Measurements from ENCODE around the gene GARIN1A.

GARIN1A gene

GRCh38 chr7:128710481-128710880 lies 38.4 kb downstream of the GARIN1A start:
- no peak overlapping the region for H2AFZ ChIP-seq (ENCODE audit: low read depth, low read length)
- 0 out of 2 replicates have a peak, but pooled peaks cover 3% of the 10 kb centered on the region for H3K27me3 ChIP-seq (ENCODE audit: low read depth, low read length)
- no peak overlapping the region for H3K9ac ChIP-seq (ENCODE audit: low read length)
- H3K9me3 ChIP-seq (ENCODE audit: insufficient read depth, low read length) = no peaks in the 10 kb centered on the region
- no peak overlapping the region for H3K27ac ChIP-seq (ENCODE audit: low read length)
- H3K4me2 ChIP-seq (ENCODE audit: low read length) = no peak overlapping the region
- TF ChIP-seq, protein P1, sequence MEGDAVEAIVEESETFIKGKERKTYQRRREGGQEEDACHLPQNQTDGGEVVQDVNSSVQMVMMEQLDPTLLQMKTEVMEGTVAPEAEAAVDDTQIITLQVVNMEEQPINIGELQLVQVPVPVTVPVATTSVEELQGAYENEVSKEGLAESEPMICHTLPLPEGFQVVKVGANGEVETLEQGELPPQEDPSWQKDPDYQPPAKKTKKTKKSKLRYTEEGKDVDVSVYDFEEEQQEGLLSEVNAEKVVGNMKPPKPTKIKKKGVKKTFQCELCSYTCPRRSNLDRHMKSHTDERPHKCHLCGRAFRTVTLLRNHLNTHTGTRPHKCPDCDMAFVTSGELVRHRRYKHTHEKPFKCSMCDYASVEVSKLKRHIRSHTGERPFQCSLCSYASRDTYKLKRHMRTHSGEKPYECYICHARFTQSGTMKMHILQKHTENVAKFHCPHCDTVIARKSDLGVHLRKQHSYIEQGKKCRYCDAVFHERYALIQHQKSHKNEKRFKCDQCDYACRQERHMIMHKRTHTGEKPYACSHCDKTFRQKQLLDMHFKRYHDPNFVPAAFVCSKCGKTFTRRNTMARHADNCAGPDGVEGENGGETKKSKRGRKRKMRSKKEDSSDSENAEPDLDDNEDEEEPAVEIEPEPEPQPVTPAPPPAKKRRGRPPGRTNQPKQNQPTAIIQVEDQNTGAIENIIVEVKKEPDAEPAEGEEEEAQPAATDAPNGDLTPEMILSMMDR (IDR thresholded peaks at IDR 0.05; ENCODE audit: low read depth, low read length) = no peak
- no peak for TF ChIP-seq EZH2phosphoT487 (IDR thresholded peaks at IDR 0.05; ENCODE audit: low read depth)
- H4K20me1 ChIP-seq (ENCODE audit: insufficient read depth, low read length) = no peaks in the 10 kb centered on the region
- H3K36me3 ChIP-seq (replicated peaks; ENCODE audit: low read depth, low read length) = no peaks in the 10 kb centered on the region
- H3K4me3 ChIP-seq (ENCODE audit: low read length) = no peak overlapping the region
- H3K4me1 ChIP-seq (ENCODE audit: low read length) = no peaks in the 10 kb centered on the region
- H3K79me2 ChIP-seq (ENCODE audit: low read length) = no peaks in the 10 kb centered on the region

DNA sequence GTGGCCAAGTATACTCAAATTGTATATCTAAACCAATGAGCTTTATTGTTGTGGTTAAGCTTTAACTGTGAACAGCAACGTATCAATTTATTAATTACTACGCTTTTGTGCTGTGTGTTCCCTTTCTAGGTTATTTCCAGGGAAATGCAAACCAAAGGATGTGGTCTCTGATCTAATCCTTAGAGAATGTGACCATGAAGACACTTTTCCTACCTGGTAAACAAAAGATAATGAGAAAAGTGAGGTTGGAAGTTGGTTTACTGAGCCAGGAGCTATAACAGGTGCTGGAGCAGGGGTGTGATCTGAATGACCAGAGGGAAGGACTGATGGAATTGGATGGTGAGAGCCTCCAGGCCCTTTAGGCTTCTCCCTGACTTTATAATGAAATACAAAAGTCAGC lies 41.7 kb downstream of the GARIN1A start:
- Histone ChIP-seq H3K27ac (ENCODE audit: low read length) (no peak overlapping the region), H3K9me3 (ENCODE audit: insufficient read depth, low read length) (no peaks in the 10 kb centered on the region), H3K36me3 (replicated peaks; ENCODE audit: low read depth, low read length) (no peaks in the 10 kb centered on the region), H3K4me1 (ENCODE audit: low read length) (no peaks in the 10 kb centered on the region), H2AFZ (ENCODE audit: low read depth, low read length) (no peak overlapping the region), H3K27me3 (ENCODE audit: low read depth, low read length) (0 out of 2 replicates have a peak, but pooled peaks cover 3% of the 10 kb centered on the region), H3K4me3 (ENCODE audit: low read length) (no peak overlapping the region), H4K20me1 (ENCODE audit: insufficient read depth, low read length) (no peaks in the 10 kb centered on the region), H3K9ac (ENCODE audit: low read length) (no peak overlapping the region), H3K4me2 (ENCODE audit: low read length) (no peak overlapping the region), H3K79me2 (ENCODE audit: low read length) (no peaks in the 10 kb centered on the region)
- TF ChIP-seq, protein P1 (IDR thresholded peaks at IDR 0.05; ENCODE audit: low read depth, low read length) = no peak
- no peak for TF ChIP-seq EZH2phosphoT487 (IDR thresholded peaks at IDR 0.05; ENCODE audit: low read depth)

DNA sequence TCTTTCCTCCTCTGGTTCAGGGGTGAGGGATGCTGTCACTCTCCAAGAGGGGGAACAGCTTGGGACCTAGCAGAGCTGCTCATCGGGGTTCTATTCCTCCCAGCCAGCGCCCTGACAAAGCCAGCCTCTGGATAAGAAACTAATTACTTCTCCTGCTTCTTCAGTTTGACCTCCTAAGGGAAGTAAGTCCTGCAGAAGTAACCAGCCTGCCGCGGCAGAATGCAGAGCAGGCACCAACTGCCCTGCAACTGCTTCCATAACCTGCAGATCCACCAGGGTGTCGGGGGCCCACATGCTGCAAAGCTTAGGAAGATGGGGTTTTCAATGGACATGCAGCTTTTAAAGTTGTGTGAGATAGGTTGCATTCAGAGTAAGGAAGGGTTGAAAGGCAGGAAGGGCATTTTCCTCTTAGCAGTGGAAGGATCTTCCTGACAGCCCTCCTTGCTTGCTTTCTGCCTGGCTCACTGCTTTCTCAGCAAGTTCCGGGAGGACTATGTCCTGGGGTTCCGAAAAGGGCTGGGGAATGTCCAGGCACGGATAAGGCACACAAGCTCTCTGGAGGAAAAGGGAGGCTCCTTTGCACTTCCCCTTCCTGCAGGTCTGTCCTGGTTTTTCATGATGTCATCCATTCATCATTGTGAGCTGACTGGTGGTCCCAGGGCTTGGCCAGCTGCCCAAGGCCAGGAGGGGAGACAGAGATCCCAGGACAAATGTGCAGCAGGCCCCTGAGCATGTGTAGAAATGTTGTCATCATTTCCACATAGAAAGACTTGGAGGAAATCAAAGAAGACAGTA lies 42.8 kb downstream of the GARIN1A start:
- no peak overlapping the region for H3K27ac ChIP-seq (ENCODE audit: low read length)
- no peak overlapping the region for H3K9ac ChIP-seq (ENCODE audit: low read length)
- H3K4me2 ChIP-seq (ENCODE audit: low read length) = no peak overlapping the region
- H3K4me1 ChIP-seq (ENCODE audit: low read length) = no peaks in the 10 kb centered on the region
- no peaks in the 10 kb centered on the region for H3K9me3 ChIP-seq (ENCODE audit: insufficient read depth, low read length)
- no peaks in the 10 kb centered on the region for H3K36me3 ChIP-seq (replicated peaks; ENCODE audit: low read depth, low read length)
- no peak for TF ChIP-seq EZH2phosphoT487 (IDR thresholded peaks at IDR 0.05; ENCODE audit: low read depth)
- TF ChIP-seq, protein P1 (IDR thresholded peaks at IDR 0.05; ENCODE audit: low read depth, low read length) = no peak
- no peak overlapping the region for H3K4me3 ChIP-seq (ENCODE audit: low read length)
- H4K20me1 ChIP-seq (ENCODE audit: insufficient read depth, low read length) = no peaks in the 10 kb centered on the region
- H3K79me2 ChIP-seq (ENCODE audit: low read length) = no peaks in the 10 kb centered on the region
- H3K27me3 ChIP-seq (ENCODE audit: low read depth, low read length) = 0 out of 2 replicates have a peak, but pooled peaks cover 3% of the 10 kb centered on the region
- H2AFZ ChIP-seq (ENCODE audit: low read depth, low read length) = no peak overlapping the region

DNA sequence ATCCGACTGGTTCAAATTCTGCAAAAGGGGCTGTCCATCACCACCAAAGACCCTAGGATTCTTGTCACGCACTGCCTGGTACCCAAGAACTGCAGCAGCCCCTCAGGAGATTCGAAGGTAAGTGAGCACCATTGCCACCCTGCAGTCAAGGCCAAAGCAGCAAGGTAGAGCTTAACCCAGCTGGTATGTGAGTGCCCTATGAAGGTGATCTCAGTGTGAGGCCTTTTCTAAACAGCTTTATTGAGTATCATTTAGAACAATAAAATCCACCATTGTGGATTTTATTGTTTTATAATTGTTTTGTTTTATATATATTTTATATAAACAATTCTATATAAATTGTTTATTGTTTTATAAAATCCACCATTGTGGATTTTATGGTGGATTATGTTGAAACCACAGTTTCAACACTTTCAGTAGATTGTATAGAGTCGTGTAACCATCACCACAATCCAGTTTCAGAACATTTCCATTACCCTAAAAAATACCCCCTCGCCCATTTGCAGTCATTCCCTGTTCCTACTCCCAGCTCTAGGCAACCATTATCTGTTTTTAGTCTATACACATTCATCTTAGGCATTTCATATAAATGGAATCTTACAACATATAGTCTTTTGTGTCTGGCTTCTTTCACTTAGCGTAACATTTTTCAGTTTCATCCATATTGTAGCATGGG lies 47.0 kb downstream of the GARIN1A start:
- Histone ChIP-seq H3K9me3 (ENCODE audit: insufficient read depth, low read length) (no peaks in the 10 kb centered on the region), H2AFZ (ENCODE audit: low read depth, low read length) (no peak overlapping the region), H3K36me3 (replicated peaks; ENCODE audit: low read depth, low read length) (no peaks in the 10 kb centered on the region), H4K20me1 (ENCODE audit: insufficient read depth, low read length) (no peaks in the 10 kb centered on the region), H3K79me2 (ENCODE audit: low read length) (no peaks in the 10 kb centered on the region), H3K9ac (ENCODE audit: low read length) (no peak overlapping the region), H3K4me1 (ENCODE audit: low read length) (no peaks in the 10 kb centered on the region), H3K4me2 (ENCODE audit: low read length) (no peak overlapping the region), H3K27me3 (ENCODE audit: low read depth, low read length) (0 out of 2 replicates have a peak, but pooled peaks cover 3% of the 10 kb centered on the region), H3K27ac (ENCODE audit: low read length) (no peak overlapping the region), H3K4me3 (ENCODE audit: low read length) (no peak overlapping the region)
- no peak for TF ChIP-seq EZH2phosphoT487 (IDR thresholded peaks at IDR 0.05; ENCODE audit: low read depth)
- TF ChIP-seq, protein P1 (IDR thresholded peaks at IDR 0.05; ENCODE audit: low read depth, low read length) = no peak
